ENCODE data around the gene PRSS2.
"Not testable (repeated sequence)": the region's sequence is repeated elsewhere in the genome, so short reads cannot be mapped to it uniquely, and the experiment has no call there.

PRSS2 gene

GRCh38 chr7:142770661-142771352, at the start of gene PRSS2:
PRSS2 (plus strand) TSS chr7:142770970; CDS start chr7:142770983, 13 bp downstream.
- DNase-seq = no peak

- no peak for DNase-seq
Observed at GRCh38 chr7:142720986-142721385, 49.8 kb upstream of the PRSS2 start.

GRCh38 chr7:142722248-142722794, 48.4 kb upstream of the PRSS2 start:
- DNase-seq = no peak

GRCh38 chr7:142733271-142733670, 37.5 kb upstream of the PRSS2 start:
- no peak for DNase-seq

GRCh38 chr7:142739923-142740492, 30.8 kb upstream of the PRSS2 start:
- DNase-seq = no peak

- DNase-seq = no peak
Observed at GRCh38 chr7:142740786-142741185, 30.0 kb upstream of the PRSS2 start.

GRCh38 chr7:142741932-142742331, 28.8 kb upstream of the PRSS2 start:
- not testable (repeated sequence) for DNase-seq

- DNase-seq = no peak
Observed at GRCh38 chr7:142745091-142745635, 25.6 kb upstream of the PRSS2 start.

- no peak for DNase-seq
Observed at GRCh38 chr7:142745745-142746144, 25.0 kb upstream of the PRSS2 start.

GRCh38 chr7:142746264-142746663, 24.5 kb upstream of the PRSS2 start:
- no peak for DNase-seq

- not testable (repeated sequence) for DNase-seq
Observed at GRCh38 chr7:142748410-142748809, 22.4 kb upstream of the PRSS2 start.

- no peak for DNase-seq
Observed at GRCh38 chr7:142749218-142749993, 21.4 kb upstream of the PRSS2 start, which contains the start of gene PRSS1. PRSS1 (plus strand) TSS chr7:142749472; CDS start chr7:142749485, 13 bp downstream.

- DNase-seq = no peak
Observed at GRCh38 chr7:142750321-142750938, 20.3 kb upstream of the PRSS2 start.

GRCh38 chr7:142751526-142752175, 19.1 kb upstream of the PRSS2 start:
- DNase-seq = not testable (repeated sequence)

- no peak for DNase-seq
Observed at GRCh38 chr7:142752376-142753225, 18.2 kb upstream of the PRSS2 start.

- no peak for DNase-seq
Observed at GRCh38 chr7:142753366-142753765, 17.4 kb upstream of the PRSS2 start.

- DNase-seq = not testable (repeated sequence)
Observed at GRCh38 chr7:142753925-142754491, 16.8 kb upstream of the PRSS2 start.

GRCh38 chr7:142754681-142755575, 15.8 kb upstream of the PRSS2 start:
- DNase-seq = no peak
